ENCODE results near the gene PSAP.
"Not testable (repeated sequence)": the region's sequence is repeated elsewhere in the genome, so short reads cannot be mapped to it uniquely, and the experiment has no call there.

Gene PSAP

DNA sequence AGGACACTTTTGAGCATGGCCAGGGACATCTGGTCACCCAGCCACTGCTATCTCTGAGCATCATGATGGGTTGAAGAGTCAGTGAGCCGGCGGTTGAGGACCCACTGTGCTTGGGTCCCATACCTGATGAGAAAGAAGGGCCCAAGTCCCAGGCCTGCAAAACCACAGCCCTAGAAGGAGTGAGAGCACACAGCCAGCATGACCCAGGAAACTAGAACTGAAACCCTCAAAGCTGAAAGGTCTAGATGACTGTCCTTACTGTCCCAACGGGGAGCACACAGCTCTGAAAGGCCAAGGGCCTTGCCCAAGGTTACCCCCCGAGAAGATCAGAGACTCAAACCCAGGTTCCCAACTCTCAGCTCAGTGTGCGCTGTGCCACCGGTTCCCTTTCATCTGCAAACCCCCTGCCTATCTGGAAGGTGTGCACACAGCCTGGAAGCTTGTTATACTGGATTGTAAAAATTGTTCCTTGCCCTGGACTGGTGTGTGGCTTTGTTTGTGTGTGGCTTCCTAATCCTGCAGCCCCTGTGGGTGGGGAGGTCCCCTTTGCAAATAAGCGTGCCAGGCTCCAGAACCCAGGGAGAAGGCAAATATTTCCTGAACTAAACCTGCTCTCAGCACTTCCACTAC, 22.6 kb upstream of the PSAP start:
- no peak for DNase-seq (ENCODE audit: low read depth)

- DNase-seq (ENCODE audit: low read depth) = not testable (repeated sequence)
Observed at GRCh38 chr10:71869601-71870000, 18.6 kb upstream of the PSAP start.

GRCh38 chr10:71868192-71868697, 17.2 kb upstream of the PSAP start:
- peak; percentile 85 for DNase-seq (ENCODE audit: low read depth)

GRCh38 chr10:71865561-71866041, 14.6 kb upstream of the PSAP start:
- no peak for DNase-seq (ENCODE audit: low read depth)

DNA sequence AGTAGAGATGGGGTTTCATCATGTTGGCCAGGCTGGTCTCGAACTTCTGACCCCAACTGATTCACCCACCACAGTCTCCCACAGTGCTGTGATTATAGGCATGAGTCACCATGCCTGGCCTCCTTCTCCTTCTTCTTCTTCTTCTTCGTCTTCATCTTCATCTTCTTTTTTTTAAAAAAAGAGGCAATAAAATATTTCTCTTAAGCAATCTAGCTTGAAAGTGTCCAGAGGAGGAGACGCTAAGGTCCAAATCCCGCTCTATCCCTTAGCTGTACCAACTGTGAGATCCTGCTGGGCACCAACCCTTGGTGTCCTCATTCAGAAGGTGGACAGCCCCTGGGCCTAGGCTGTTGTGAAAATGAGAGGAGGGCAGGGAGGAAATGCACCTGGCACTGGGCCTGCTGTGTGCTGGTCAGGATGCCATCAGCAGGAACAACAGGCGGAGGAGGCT, 13.9 kb upstream of the PSAP start:
- DNase-seq (ENCODE audit: low read depth) = peak; percentile 86

- peak; percentile 85 for DNase-seq (ENCODE audit: low read depth)
Observed at GRCh38 chr10:71863203-71863602, 12.2 kb upstream of the PSAP start.

GRCh38 chr10:71860243-71861029, 9.4 kb upstream of the PSAP start:
- peak; percentile 100 for DNase-seq (ENCODE audit: low read depth)

DNA sequence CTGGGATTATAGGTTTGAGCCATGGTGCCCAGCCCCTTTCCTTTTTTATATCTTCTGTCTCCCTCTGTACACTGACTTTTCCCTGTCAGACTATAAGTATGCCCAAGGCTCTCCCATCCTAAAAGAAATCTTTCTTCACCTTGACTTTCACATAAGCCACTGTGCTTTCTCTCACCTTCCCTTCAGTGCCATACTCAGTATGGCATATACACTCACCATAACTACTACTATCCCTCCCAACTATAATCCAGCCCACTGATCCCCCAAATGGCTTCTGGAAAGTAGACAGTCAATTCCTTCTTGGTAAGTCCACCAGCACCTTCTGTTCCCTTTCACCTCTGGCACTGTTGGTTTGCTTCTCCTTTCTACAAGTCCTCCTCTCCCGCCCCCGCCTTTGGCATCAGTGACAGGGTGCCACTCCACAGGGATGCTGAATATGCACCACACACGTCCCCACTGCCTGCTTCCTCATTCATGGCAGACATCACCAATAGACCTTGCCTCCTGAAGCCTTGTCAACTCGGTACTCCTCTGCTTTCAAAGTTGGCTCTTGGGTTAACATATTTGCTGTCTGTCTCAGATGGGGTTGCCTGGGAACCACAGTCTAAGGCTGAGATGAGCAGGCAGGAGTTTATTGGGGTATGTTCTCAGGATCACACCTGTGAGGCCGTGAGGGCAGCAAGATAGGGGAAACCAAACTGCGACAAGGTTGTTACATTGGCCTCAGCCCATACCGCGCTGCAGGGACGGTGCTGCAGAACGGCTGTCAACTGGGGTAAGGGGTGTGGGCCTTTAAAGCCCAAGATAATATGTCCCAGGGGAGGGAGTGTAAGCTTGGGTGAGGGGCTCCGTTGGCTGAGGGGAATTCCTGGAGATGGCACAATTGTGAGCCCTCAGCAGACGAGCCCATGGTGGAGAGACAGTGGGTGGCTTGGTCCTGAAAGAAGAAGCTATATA, 7.2 kb upstream of the PSAP start:
- DNase-seq (ENCODE audit: low read depth) = no peak

DNA sequence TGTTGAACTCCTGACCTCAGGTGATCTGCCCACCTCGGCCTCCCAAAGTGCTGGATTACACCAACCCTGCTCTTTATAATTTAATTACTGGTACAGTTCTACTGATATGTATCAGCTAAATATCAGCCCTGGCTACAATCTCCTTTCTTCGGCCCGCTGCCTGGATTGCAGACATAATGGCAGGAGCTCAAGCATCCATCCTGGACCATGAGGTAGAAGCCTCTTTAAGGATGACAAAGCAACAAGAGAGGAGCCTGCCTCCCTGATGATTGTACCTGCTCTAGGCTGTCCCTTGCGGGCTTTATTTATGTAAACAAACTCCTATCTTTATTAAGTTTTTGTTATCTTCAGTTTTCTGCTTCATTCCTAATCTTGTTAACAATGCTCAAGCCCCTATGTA, 5.6 kb upstream of the PSAP start:
- DNase-seq (ENCODE audit: low read depth) = no peak

DNA sequence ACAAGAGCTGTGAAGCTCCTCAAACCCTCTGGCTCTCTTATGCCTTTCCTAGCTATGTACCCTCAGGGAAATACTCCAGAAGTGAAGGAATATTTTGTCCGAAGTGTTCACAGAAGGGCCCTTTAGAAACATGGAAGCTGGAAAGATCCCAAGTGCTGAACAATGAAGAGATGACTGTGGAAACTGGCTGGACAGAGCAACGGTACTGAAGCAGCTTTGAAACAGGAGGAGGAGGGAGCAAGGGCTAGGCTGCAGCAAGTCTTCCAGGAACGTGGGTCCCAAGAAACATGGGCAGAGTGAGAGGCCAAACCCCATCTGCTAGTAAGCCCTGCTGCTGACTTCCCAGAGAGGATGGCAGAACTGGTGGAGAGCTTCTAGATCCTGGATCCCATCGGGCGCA, 3.0 kb upstream of the PSAP start:
- DNase-seq (ENCODE audit: low read depth) = peak; percentile 37

DNA sequence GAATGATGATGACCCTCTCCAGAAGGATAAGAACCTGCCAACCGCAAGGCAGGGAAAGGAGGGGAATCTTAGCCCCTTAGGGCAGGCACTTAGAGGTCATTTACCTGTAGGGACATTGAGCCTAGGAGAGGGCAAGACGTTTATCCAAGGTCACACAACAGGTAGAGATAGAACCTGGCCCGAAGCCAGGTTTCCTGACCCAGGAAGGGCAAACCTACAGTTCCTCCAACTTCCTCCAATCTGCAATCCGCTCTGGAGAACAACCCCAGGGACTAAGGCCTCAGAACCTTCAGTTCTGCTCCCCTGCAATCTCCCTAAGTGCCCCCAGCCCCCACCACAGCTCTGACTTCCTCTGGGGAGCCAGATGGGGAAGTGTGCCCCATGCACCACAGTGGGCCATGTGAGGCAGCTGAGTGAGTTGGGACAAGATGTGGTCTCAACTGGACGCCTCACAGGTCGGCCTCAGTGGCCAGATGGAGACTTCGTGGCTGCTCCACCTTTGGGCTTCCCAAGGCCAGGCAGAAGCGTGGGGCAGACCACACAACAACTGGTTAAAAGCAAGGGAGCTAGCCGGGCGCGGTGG, 1.4 kb upstream of the PSAP start:
- no peak for DNase-seq (ENCODE audit: low read depth)

GRCh38 chr10:71851465-71852095, 529 bp upstream of the PSAP start:
- not testable (repeated sequence) for DNase-seq (ENCODE audit: low read depth)

DNA sequence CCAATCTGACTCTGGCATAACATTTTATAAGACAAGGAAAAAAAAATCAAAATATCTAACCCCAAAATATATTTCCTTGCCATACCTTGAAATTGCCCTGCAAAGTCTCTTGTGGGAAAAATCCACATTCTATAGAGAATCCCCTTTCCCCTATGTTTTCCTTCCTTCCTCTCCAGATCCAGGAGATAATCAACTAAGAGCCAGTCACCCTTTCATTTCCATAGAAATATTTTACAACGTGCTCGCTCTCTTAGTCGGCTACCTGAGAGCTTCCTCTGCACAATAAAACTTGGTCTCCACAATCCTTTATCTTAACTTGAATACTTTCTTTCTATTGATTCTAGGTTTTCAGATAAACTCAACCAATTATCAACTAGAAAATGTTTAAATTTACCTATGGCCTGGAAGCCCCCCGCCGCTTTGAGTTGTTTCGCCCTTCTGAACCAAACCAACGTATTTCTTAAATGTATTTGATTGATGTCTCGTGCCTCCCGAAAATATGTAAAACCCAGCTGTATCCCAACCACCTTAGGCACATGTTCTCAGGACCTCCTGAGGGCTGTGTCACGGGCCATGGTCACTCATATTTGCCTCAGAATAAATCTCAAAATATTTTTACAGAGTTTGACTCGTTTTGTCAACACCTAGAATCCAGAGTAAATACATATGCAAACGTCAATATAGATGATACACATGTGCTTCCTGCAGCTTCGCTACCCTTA, 869 bp downstream of the PSAP start:
- DNase-seq (ENCODE audit: low read depth) = no peak

- no peak for DNase-seq (ENCODE audit: low read depth)
Observed at GRCh38 chr10:71849461-71849908, 1.6 kb downstream of the PSAP start.

- DNase-seq (ENCODE audit: low read depth) = peak; percentile 39
Observed at GRCh38 chr10:71848325-71849275, 2.5 kb downstream of the PSAP start.

DNA sequence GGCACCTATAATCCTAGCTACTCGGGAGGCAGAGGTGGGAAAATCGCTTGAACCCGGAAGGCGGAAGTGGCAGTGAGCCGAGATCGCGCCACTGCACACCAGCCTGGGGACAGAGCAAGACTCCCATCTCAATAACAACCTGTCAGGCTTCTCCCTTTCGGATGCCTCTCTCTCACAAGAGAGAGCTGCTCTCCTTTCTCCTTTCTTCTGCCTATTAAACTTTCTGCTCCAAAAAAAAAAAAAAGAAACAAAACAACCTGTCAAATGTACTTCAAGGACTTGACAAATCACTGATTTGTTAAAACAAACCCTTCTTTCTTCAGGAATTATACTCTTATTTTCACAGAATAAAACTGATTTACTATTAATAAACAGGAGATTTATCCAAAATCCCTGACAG, 3.6 kb downstream of the PSAP start:
- DNase-seq (ENCODE audit: low read depth) = no peak

DNA sequence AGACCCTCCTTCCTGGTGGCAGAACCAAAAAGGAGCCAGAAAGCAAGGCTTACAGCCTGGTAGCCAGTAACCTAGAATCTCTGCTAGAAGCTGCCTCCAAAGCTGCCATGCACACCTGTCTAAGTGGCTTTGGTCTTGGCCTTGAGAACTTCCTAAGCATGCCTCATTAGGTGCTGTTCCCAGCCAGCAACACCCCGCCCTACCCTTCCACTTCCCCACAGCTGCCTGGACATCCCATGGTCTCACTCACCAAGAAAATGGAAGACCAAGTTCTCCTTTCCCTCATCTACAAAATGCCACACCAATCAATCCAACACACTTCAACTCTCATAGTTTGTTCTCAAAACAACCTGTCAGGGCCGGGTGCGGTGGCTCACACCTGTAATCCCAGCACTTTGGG, 4.2 kb downstream of the PSAP start:
- no peak for DNase-seq (ENCODE audit: low read depth)

DNA sequence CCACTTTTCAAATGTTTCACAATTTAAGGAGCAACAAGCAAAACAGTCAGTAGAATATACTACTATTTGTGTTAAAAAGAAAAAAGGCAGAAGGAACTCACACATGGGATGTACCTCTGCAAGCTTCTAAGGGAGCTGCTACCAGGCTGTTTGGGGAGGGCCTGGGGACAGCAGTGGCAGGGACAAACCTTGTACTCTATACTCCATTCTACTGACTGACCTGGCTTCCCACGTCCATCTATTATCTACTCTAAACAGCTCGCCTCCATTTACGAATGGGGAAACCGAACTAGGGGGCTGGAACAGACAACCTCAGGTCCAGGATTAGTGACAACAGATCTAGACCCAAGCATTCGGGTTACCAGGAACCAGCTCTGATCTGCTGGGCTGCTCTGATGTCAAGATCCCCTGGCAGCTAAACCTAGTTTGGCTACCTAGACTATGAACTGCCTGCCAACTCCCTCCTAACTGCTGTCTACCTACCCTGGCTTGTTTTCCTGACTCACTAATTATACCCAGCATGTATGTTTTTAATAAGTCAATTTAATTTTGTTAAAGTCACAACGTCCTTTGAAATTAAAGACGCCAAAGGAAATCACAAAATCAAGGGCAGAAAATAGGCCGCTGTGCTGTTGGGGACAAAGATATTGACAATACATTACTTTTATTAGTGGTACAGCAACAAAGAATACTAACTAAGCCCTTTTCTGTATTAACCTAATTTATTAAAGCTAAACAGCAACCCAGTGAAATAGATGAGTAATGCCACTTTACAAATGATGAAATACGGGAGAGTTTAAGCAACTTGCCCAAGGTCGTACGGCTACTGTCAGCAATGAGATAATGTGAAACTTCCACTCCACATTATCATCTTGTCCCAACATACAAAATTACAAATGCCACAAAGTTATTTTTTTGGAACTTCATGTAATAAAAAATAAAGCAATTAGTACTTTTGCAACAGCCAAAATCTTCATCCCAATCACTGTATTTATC, 5.3 kb downstream of the PSAP start:
- peak; percentile 34 for DNase-seq (ENCODE audit: low read depth)
